Measurements from ENCODE around the gene MTFR1L.

The MTFR1L gene

GRCh38 chr1:25810341-25811299 is 9.1 kb upstream of the MTFR1L start:
- no peak for TF ChIP-seq POLR2A (IDR thresholded peaks at IDR 0.05; ENCODE audit: extremely low read depth, insufficient read length)
- TF ChIP-seq CTCF (IDR thresholded peaks at IDR 0.05; ENCODE audit: low read depth, low read length), result peak; percentile 84
- H3K4me3 ChIP-seq (ENCODE audit: low read depth, low read length), result peak overlapping the region; percentile 21
- peak; percentile 77 for DNase-seq (ENCODE audit: low read depth)

- no peak for DNase-seq (ENCODE audit: low read depth)
- H3K4me3 ChIP-seq (ENCODE audit: low read depth, low read length), result no peak overlapping the region
- no peak for TF ChIP-seq CTCF (IDR thresholded peaks at IDR 0.05; ENCODE audit: low read depth, low read length)
- no peak for TF ChIP-seq MAX (IDR thresholded peaks at IDR 0.05; ENCODE audit: low read depth, low read length)
- TF ChIP-seq POLR2A (IDR thresholded peaks at IDR 0.05; ENCODE audit: extremely low read depth, insufficient read length), result no peak
- TF ChIP-seq MYC (IDR thresholded peaks at IDR 0.05; ENCODE audit: low read depth, low read length), result no peak
These were observed 8.2 kb upstream of the MTFR1L start for GRCh38 chr1:25811384-25812082.

DNA sequence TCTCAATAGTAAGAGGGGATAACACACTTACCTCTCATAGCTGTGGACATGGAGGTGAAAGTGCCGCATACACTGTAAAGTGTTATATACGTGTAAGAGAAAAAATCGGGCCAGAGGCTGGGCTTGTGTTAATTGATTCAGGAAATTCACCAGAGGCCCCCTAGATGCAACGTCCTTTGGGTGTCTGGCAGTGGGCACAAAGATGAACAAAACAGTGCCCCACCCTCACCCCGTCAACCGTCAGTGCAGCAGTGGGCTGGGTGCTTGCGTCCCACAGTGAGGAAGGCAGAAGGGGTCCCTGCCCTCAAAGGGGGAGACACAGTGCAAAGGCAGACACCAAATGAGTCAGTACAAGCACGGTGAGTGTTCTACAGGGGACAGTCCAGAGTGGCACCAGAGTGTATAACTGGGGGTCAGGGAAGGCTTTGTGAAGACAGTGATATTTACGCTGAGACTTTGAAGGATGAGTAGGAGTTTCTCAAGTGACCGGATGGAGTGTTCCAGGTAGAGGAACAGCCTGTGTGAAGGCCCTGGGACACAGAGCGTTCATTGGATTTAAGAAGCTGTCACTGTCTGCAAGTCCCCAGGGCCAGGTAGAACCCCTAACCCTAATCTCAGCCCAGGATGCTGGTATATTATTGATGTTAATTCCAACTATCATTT is 6.6 kb upstream of the MTFR1L start:
- no peak overlapping the region for H3K4me3 ChIP-seq (ENCODE audit: low read depth, low read length)
- no peak for DNase-seq (ENCODE audit: low read depth)
- TF ChIP-seq MYC (IDR thresholded peaks at IDR 0.05; ENCODE audit: low read depth, low read length) (no peak), POLR2A (IDR thresholded peaks at IDR 0.05; ENCODE audit: extremely low read depth, insufficient read length) (no peak), CTCF (IDR thresholded peaks at IDR 0.05; ENCODE audit: low read depth, low read length) (no peak), MAX (IDR thresholded peaks at IDR 0.05; ENCODE audit: low read depth, low read length) (no peak)

GRCh38 chr1:25813734-25814471 is 5.9 kb upstream of the MTFR1L start:
- DNase-seq (ENCODE audit: low read depth), result peak; percentile 39
- H3K4me3 ChIP-seq (ENCODE audit: low read depth, low read length), result no peak overlapping the region
- TF ChIP-seq MYC (IDR thresholded peaks at IDR 0.05; ENCODE audit: low read depth, low read length), result no peak
- peak; percentile 22 for TF ChIP-seq CTCF (IDR thresholded peaks at IDR 0.05; ENCODE audit: low read depth, low read length)

DNA sequence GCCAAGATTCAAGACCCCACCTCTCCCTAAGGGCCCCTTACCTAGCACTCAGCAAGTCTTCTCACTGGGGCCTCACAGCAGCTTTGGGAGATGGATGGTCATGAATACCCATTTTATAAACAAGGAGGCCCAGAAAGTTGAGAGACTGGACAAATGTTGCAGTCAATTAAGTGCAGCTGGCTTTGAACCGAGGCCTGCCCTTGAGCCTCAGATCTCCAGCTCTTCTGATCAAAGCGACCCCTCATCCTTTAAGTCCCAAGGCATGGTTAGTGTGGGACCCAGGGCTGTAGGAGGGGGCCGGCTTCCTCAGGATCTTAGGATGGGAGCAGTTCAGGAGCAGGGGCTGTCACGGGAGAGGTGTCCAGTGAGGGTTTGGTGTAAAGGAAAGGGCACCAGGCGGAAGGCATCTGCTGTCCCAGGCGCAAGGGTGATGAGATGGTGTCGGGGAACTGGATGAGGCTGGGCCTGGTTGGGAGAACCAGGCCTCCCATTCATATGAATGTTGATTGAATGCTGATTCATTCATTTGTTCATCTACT is 5.1 kb upstream of the MTFR1L start:
- DNase-seq (ENCODE audit: low read depth), result no peak
- TF ChIP-seq CTCF (IDR thresholded peaks at IDR 0.05; ENCODE audit: low read depth, low read length) (no peak), MYC (IDR thresholded peaks at IDR 0.05; ENCODE audit: low read depth, low read length) (no peak), POLR2A (IDR thresholded peaks at IDR 0.05; ENCODE audit: extremely low read depth, insufficient read length) (no peak), MAX (IDR thresholded peaks at IDR 0.05; ENCODE audit: low read depth, low read length) (no peak)
- no peak overlapping the region for H3K4me3 ChIP-seq (ENCODE audit: low read depth, low read length)
